CD4-positive, alpha-beta T cell (primary cell): ENCODE results near the gene CACNA1D. TPM values are rescaled to one million over a fixed set of nuclear protein-coding genes. Genes with fewer than 3 reads are reported as not detected.
A peak's percentile ranks its signal among the peaks of the same experiment; 100 is the strongest.

Experiments used
- ATAC-seq: fragments of 200-7000 bp; cut with Tn5 transposase; one replicate; pipeline ENCODE4 v1.10.0; 2022; ENCODE audit warnings: mild to moderate bottlenecking; ENCODE audit not compliant: poor library complexity
- CTCF ChIA-PET: fragments of 350-600 bp; sonication (Branson Sonifier 250); formaldehyde crosslinking; loops from one replicate; lab custom pipeline; 2021; ENCODE audit warnings: antibody characterized with exemption, inconsistent platforms; lab: Charles Lee
- POLR2A ChIA-PET: fragments of 350-600 bp; sonication (Branson Sonifier 250); formaldehyde crosslinking; loops from one replicate; lab custom pipeline; 2021; ENCODE audit warnings: antibody characterized with exemption, inconsistent platforms; lab: Charles Lee
- DNase-seq, 14 experiments: peaks; one replicate each; pipeline ENCODE4 v3.0.0-alpha.2; 2013 to 2020; ENCODE audit warnings: mixed read lengths in 2 of 14
- H3K27ac ChIP-seq, 2 donors: one replicate each; pipeline versions ENCODE4 v1.5.1 to v1.7.0; 2013; ENCODE audit warnings: low read length in 2 of 2, low read depth in 1 of 2, mild to moderate bottlenecking in 1 of 2
- H3K27me3 ChIP-seq, 2 experiments: 1 replicate in 1 of 2; 2 replicates in 1 of 2; pipeline versions ENCODE4 v1.6.1 to v1.7.0; 2013; ENCODE audit warnings: low read length in 2 of 2, control low read depth in 1 of 2, mild to moderate bottlenecking in 1 of 2, moderate library complexity in 1 of 2; ENCODE audit not compliant: insufficient read depth in 2 of 2, control insufficient read depth in 1 of 2
- H3K36me3 ChIP-seq: one replicate; pipeline ENCODE4 v1.6.1; 2013; ENCODE audit warnings: low read length, control low read depth; ENCODE audit not compliant: insufficient read depth
- H3K4me1 ChIP-seq: one replicate; pipeline ENCODE4 v1.6.1; 2013; ENCODE audit warnings: low read length, control low read depth; ENCODE audit not compliant: insufficient read depth
- H3K4me3 ChIP-seq: one replicate; pipeline ENCODE4 v1.5.1; 2013; ENCODE audit warnings: mild to moderate bottlenecking, low read length, moderate library complexity
- H3K9me3 ChIP-seq, 2 experiments: 1 replicate in 1 of 2; 2 replicates in 1 of 2; pipeline versions ENCODE4 v1.6.1 to v1.7.0; 2013; ENCODE audit warnings: low read length in 2 of 2, mild to moderate bottlenecking in 2 of 2, control low read depth in 1 of 2, moderate library complexity in 1 of 2; ENCODE audit not compliant: control insufficient read depth in 1 of 2, insufficient read depth in 1 of 2
- H3K27ac Mint-ChIP-seq: one replicate; pipeline ENCODE4 v1.8.0; 2020; ENCODE audit warnings: mixed read lengths
- H3K27me3 Mint-ChIP-seq: one replicate; pipeline ENCODE4 v1.8.0; 2021; ENCODE audit warnings: mixed read lengths
- H3K36me3 Mint-ChIP-seq: one replicate; pipeline ENCODE4 v1.8.0; 2021; ENCODE audit warnings: low read depth, mixed read lengths
- H3K4me1 Mint-ChIP-seq: one replicate; pipeline ENCODE4 v1.8.0; 2021; ENCODE audit warnings: low read depth, mixed read lengths
- H3K4me3 Mint-ChIP-seq: one replicate; pipeline ENCODE4 v1.8.0; 2020; ENCODE audit warnings: mild to moderate bottlenecking, mixed read lengths
- H3K9me3 Mint-ChIP-seq: one replicate; pipeline ENCODE4 v1.8.0; 2020; ENCODE audit warnings: mixed read lengths
- CTCF ChIP-seq: fragments of 200-600 bp; IDR thresholded peaks from one replicate; pipeline ENCODE4 v1.8.0; 2022; ENCODE audit warnings: antibody characterized with exemption, mild to moderate bottlenecking
- intact Hi-C, 2 experiments: fragments of 100-400 bp; cut with DNase I in 1 of 2; cut with micrococcal nuclease in 1 of 2; formaldehyde crosslinking; loops; one replicate each; pipeline versions ENCODE4 v1.15.1 to v1.9.0; 2023 to 2025; cut with DNase I, micrococcal nuclease
- total RNA-seq, 174 experiments: library from RNA in 2 of 174; stranded (reverse) in 2 of 174; gene quantifications; one replicate each; pipeline ENCODE4 v1.2.3 and lab custom pipeline; 2021 to 2026

CACNA1D gene
- total RNA-seq, 2 experiments from 2014 or later = not detected

DNA sequence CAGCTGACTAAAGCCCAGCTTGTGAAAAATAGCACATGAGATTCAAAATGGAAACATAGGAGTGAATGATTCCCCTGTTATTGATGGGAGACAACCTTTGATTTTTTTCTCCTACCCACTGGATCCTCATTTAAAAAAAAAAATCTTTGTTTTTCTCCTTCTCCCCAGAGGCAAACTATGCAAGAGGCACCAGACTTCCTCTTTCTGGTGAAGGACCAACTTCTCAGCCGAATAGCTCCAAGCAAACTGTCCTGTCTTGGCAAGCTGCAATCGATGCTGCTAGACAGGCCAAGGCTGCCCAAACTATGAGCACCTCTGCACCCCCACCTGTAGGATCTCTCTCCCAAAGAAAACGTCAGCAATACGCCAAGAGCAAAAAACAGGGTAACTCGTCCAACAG lies 2.6 kb downstream of the CACNA1D start:
- H3K9me3 Mint-ChIP-seq = no peaks in the 10 kb centered on the region
- H3K27ac ChIP-seq = no peak overlapping the region
- ChIA-PET CTCF (no interaction called here), POLR2A (no interaction called here)
- no peak overlapping the region for H3K27ac Mint-ChIP-seq
- H3K4me1 Mint-ChIP-seq = no peaks in the 10 kb centered on the region
- peaks cover 10% of the 10 kb centered on the region for H3K4me1 ChIP-seq
- no peak for DNase-seq
- peaks cover 49 to 53% of the 10 kb centered on the region in 2 experiments for H3K27me3 ChIP-seq
- intact Hi-C loops = loop anchor here in 1 of 2 experiments (10.0 kb wide), 1 partner anchor 202 kb away; no protein-coding TSS in a partner anchor
- TF ChIP-seq CTCF = no peak
- peaks cover 69% of the 10 kb centered on the region for H3K27me3 Mint-ChIP-seq
- H3K9me3 ChIP-seq = peaks cover 0 to 10% of the 10 kb centered on the region in 2 experiments
- H3K36me3 Mint-ChIP-seq = no peaks in the 10 kb centered on the region
- no peaks in the 10 kb centered on the region for H3K36me3 ChIP-seq
- no peak overlapping the region for H3K4me3 ChIP-seq
- no peak for ATAC-seq
- peak overlapping the region; percentile 56 for H3K4me3 Mint-ChIP-seq

- peaks cover 10% of the 10 kb centered on the region for H3K4me1 ChIP-seq
- CTCF ChIA-PET = no interaction called here
- Mint-ChIP-seq H3K27ac (no peak overlapping the region), H3K9me3 (no peaks in the 10 kb centered on the region), H3K4me1 (no peaks in the 10 kb centered on the region), H3K27me3 (peaks cover 64% of the 10 kb centered on the region), H3K36me3 (no peaks in the 10 kb centered on the region), H3K4me3 (no peak overlapping the region)
- ATAC-seq (no peak), DNase-seq (no peak)
- peaks cover 0 to 10% of the 10 kb centered on the region in 2 experiments for H3K9me3 ChIP-seq
- POLR2A ChIA-PET = no interaction called here
- no peak for TF ChIP-seq CTCF
- no peak overlapping the region for H3K27ac ChIP-seq
- no peak overlapping the region for H3K4me3 ChIP-seq
- no peaks in the 10 kb centered on the region for H3K36me3 ChIP-seq
- H3K27me3 ChIP-seq = peaks cover 31 to 34% of the 10 kb centered on the region in 2 experiments
- intact Hi-C loops = loop anchor here in 1 of 2 experiments (10.0 kb wide), 1 partner anchor 204 kb away; no protein-coding TSS in a partner anchor
Observed at GRCh38 chr3:53498806-53499641, 4.6 kb downstream of the CACNA1D start.

DNA sequence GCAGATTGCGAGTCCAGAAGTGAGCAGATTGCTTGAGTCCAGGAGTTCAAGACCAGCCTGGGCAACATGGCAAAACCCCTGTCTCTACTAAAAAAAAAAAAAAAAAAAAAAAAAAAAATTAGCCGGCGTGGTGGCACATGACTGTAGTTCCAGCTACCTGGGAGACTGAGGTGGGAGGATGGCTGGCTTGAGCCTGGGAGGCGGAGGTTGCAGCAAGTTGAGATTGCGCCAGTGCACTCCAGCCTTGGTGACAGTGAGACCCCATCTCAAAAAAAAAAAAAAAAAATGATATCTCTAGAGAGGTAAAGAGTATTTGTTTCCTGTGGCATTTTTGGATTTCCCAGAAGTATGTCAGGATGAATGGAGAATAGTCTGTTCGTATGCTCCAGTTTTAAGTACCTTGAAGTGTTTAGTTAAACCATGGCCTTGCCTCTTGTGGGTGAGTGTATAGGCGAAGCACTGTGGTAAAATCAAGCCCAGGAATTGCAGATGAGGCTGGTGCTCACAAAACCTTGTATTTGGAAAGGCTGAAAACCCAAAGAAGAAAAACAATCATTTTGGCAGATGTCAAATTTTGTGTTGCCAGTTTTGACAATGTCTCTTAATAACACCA lies 5.9 kb downstream of the CACNA1D start:
- H3K9me3 Mint-ChIP-seq = no peaks in the 10 kb centered on the region
- H3K4me1 Mint-ChIP-seq = no peaks in the 10 kb centered on the region
- H3K27me3 Mint-ChIP-seq = peaks cover 69% of the 10 kb centered on the region
- ATAC-seq = no peak
- H3K36me3 Mint-ChIP-seq = no peaks in the 10 kb centered on the region
- peaks cover 5% of the 10 kb centered on the region for H3K4me1 ChIP-seq
- ChIA-PET POLR2A (no interaction called here), CTCF (no interaction called here)
- H3K27ac Mint-ChIP-seq = no peak overlapping the region
- peaks cover 26 to 29% of the 10 kb centered on the region in 2 experiments for H3K27me3 ChIP-seq
- no peaks in the 10 kb centered on the region for H3K36me3 ChIP-seq
- H3K27ac ChIP-seq = no peak overlapping the region
- no peak for TF ChIP-seq CTCF
- H3K4me3 Mint-ChIP-seq = no peak overlapping the region
- no peak overlapping the region for H3K4me3 ChIP-seq
- intact Hi-C loops = no loop called here
- peaks cover 0 to 6% of the 10 kb centered on the region in 2 experiments for H3K9me3 ChIP-seq
- no peak for DNase-seq
